Gastroesophageal sphincter (tissue), 2 donors: ENCODE data around the gene VGF.

Experiments
- POLR2A ChIP-seq, 2 donors: fragments of 450-650 bp; IDR thresholded peaks; one replicate each; pipeline ENCODE4 v1.6.1; 2017; ENCODE audit warnings: antibody characterized with exemption in 2 of 2, mild to moderate bottlenecking in 2 of 2, moderate library complexity in 1 of 2
- POLR2AphosphoS5 ChIP-seq: sonication (generic); formaldehyde crosslinking; IDR thresholded peaks from one replicate; pipeline ENCODE4 v1.6.1; 2017; ENCODE audit warnings: antibody characterized with exemption

DNA sequence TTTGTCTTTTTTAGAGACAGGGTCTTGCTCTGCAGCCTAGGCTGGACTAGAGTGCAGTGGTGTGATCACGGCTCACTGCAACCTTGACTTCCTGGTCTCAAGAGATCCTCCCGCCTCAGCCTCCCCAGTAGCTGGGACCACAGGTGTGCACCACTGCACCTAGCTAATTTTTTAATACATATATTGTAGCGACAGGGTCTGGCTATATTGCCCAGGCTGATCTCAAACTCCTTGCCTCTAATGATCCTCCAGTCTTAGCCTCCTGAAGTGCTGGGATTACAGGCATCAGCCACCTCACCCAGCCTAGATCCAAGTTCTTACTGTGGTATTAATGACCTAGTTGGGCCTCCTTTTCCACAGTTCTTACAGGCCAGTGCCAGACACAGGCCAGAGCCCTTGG, 50.2 kb downstream of the VGF start:
- TF ChIP-seq POLR2A (IDR thresholded peaks at IDR 0.05) (no peak), POLR2AphosphoS5 (no peak)
